ENCODE results near the gene RNPEPL1.

DNA sequence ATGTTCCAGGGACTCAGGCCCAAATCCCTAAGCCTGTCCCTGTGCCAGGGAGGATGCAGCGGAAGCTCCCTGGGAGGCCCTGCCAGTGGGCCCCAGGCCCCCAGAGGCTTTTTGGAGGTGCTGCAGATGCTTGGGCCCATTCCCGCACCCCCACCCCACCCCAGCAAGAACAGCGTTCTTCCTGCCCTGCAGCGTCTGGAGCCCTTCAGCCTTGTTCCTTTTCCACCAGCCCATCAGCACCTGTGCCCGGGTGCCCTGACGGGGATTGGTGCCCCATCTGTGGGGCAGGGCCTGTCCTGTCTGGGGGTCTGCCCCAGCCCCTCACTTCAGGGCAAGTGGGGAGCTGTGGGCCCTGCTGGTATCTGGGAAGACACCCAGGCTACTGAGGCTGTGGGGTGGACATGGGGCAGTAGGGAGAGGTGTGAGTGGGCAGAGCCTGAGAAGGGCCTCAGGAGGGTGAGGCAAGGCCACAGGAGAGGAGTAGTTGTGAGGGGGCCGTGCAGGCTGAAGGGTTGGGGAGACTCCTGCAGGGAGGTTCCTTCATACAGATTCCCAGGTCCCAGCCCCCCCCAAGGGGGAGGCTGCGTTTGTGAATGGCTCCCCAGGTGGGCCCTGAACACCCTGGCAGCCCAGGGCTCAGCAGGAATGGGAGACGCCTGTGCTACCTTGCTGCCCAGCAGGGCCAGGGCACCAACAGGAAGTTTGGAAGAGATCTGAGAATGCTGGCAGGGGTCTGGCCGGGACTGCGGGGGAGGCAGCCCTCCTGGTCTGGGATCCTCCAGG, 2.4 kb downstream of the RNPEPL1 start:
- TF ChIP-seq ARNT (IDR thresholded peaks at IDR 0.05) (no peak), HDGF (IDR thresholded peaks at IDR 0.05; ENCODE audit: borderline replicate concordance) (no peak), FOXA1 (IDR thresholded peaks at IDR 0.05) (no peak), SP1 (IDR thresholded peaks at IDR 0.05) (no peak), FOXM1 (IDR thresholded peaks at IDR 0.05; ENCODE audit: borderline replicate concordance) (no peak), ELF4 (IDR thresholded peaks at IDR 0.05) (no peak)
- TF ChIP-seq, protein P1, sequence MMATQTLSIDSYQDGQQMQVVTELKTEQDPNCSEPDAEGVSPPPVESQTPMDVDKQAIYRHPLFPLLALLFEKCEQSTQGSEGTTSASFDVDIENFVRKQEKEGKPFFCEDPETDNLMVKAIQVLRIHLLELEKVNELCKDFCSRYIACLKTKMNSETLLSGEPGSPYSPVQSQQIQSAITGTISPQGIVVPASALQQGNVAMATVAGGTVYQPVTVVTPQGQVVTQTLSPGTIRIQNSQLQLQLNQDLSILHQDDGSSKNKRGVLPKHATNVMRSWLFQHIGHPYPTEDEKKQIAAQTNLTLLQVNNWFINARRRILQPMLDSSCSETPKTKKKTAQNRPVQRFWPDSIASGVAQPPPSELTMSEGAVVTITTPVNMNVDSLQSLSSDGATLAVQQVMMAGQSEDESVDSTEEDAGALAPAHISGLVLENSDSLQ (IDR thresholded peaks at IDR 0.05) = no peak
